H9 (cell line): ENCODE measurements around the gene PCDHGB7. TPM values are rescaled to one million over a fixed set of nuclear protein-coding genes. Genes with fewer than 3 reads are reported as not detected.

Experiments
- DNase-seq: peaks from one replicate; pipeline ENCODE4 v3.0.0-alpha.2; 2017
- H2AFZ ChIP-seq: one replicate; pipeline ENCODE4 v1.6.1; 2013; ENCODE audit warnings: mild to moderate bottlenecking, low read length, control low read depth, moderate library complexity
- H2AK5ac ChIP-seq: 2 replicates; pipeline ENCODE4 v1.6.1; 2013; ENCODE audit warnings: low read length, control low read depth, mixed read lengths; ENCODE audit not compliant: insufficient read length
- H2BK120ac ChIP-seq: one replicate; pipeline ENCODE4 v1.6.1; 2013; ENCODE audit warnings: low read depth, mild to moderate bottlenecking, low read length, control low read depth, inconsistent platforms; ENCODE audit not compliant: poor library complexity, severe bottlenecking
- H2BK12ac ChIP-seq: 2 replicates; pipeline ENCODE4 v1.6.1; 2013; ENCODE audit warnings: low read length, control low read depth, mixed read lengths, low read depth; ENCODE audit not compliant: insufficient read length
- H2BK15ac ChIP-seq: 2 replicates; pipeline ENCODE4 v1.6.1; 2013; ENCODE audit warnings: low read depth, low read length, control low read depth
- H2BK20ac ChIP-seq: one replicate; pipeline ENCODE4 v1.6.1; 2013; ENCODE audit warnings: low read depth, mild to moderate bottlenecking, low read length, control low read depth, inconsistent platforms; ENCODE audit not compliant: poor library complexity, severe bottlenecking
- H2BK5ac ChIP-seq: 2 replicates; pipeline ENCODE4 v1.6.1; 2013; ENCODE audit warnings: low read length, control low read depth, mixed read lengths; ENCODE audit not compliant: insufficient read length
- H3K14ac ChIP-seq: 2 replicates; pipeline ENCODE4 v1.6.1; 2013; ENCODE audit warnings: low read length, control low read depth; ENCODE audit not compliant: insufficient read depth
- H3K18ac ChIP-seq: 2 replicates; pipeline ENCODE4 v1.6.1; 2013; ENCODE audit warnings: low read depth, mild to moderate bottlenecking, mixed read lengths, low read length, control low read depth; ENCODE audit not compliant: insufficient read length
- H3K23ac ChIP-seq: 2 replicates; pipeline ENCODE4 v1.6.1; 2013; ENCODE audit warnings: low read length, control low read depth, mixed read lengths, low read depth; ENCODE audit not compliant: insufficient read length
- H3K23me2 ChIP-seq: 2 replicates; pipeline ENCODE4 v1.6.1; 2013; ENCODE audit warnings: low read depth, mild to moderate bottlenecking, mixed read lengths, low read length, control low read depth; ENCODE audit not compliant: insufficient read length, poor library complexity, severe bottlenecking
- H3K27ac ChIP-seq: 2 replicates; pipeline ENCODE4 v1.5.1; 2013; ENCODE audit warnings: low read length, control low read depth, mixed read lengths, low read depth; ENCODE audit not compliant: insufficient read length
- H3K27me3 ChIP-seq: 2 replicates; pipeline ENCODE4 v1.6.1; 2013; ENCODE audit warnings: low read length, control low read depth, inconsistent platforms; ENCODE audit not compliant: insufficient read depth
- H3K4ac ChIP-seq: 2 replicates; pipeline ENCODE4 v1.6.1; 2013; ENCODE audit warnings: low read depth, mild to moderate bottlenecking, control low read depth, inconsistent platforms, low read length, moderate library complexity
- H3K4me1 ChIP-seq: 2 replicates; pipeline ENCODE4 v1.6.1; 2013; ENCODE audit warnings: low read length, control low read depth, inconsistent platforms; ENCODE audit not compliant: insufficient read depth
- H3K4me2 ChIP-seq: 2 replicates; pipeline ENCODE4 v1.6.1; 2013; ENCODE audit warnings: low read length, control low read depth, mixed read lengths; ENCODE audit not compliant: insufficient read length, insufficient read depth
- H3K56ac ChIP-seq: 2 replicates; pipeline ENCODE4 v1.6.1; 2013; ENCODE audit warnings: low read depth, mild to moderate bottlenecking, mixed read lengths, low read length, control low read depth; ENCODE audit not compliant: insufficient read length
- H3K79me1 ChIP-seq: 2 replicates; pipeline ENCODE4 v1.6.1; 2013; ENCODE audit warnings: low read depth, mild to moderate bottlenecking, moderate library complexity, low read length, control low read depth, inconsistent platforms; ENCODE audit not compliant: insufficient read depth, poor library complexity, severe bottlenecking
- H3K79me2 ChIP-seq: 2 replicates; pipeline ENCODE4 v1.6.1; 2013; ENCODE audit warnings: low read length, control low read depth, inconsistent platforms; ENCODE audit not compliant: insufficient read depth
- H3K9ac ChIP-seq: 2 replicates; pipeline ENCODE4 v1.6.1; 2013; ENCODE audit warnings: low read length, control low read depth, mixed read lengths; ENCODE audit not compliant: insufficient read length; ENCODE audit errors: extremely low read depth
- H3K9me3 ChIP-seq: one replicate; pipeline ENCODE4 v1.6.1; 2013; ENCODE audit warnings: low read depth, low read length, inconsistent platforms; ENCODE audit not compliant: control insufficient read depth
- H3T11ph ChIP-seq: one replicate; pipeline ENCODE4 v1.6.1; 2013; ENCODE audit warnings: mild to moderate bottlenecking, low read length, control low read depth, inconsistent platforms
- H4K20me1 ChIP-seq: one replicate; pipeline ENCODE4 v1.6.1; 2013; ENCODE audit not compliant: control insufficient read depth, insufficient read length, insufficient read depth
- H4K5ac ChIP-seq: 2 replicates; pipeline ENCODE4 v1.6.1; 2013; ENCODE audit warnings: low read depth, mild to moderate bottlenecking, mixed read lengths, low read length, control low read depth; ENCODE audit not compliant: insufficient read length
- H4K8ac ChIP-seq: replicated peaks from 2 replicates; pipeline ENCODE4 v1.6.1; 2013; ENCODE audit warnings: low read length, control low read depth, mixed read lengths, low read depth; ENCODE audit not compliant: insufficient read length
- H4K91ac ChIP-seq: 2 replicates; pipeline ENCODE4 v1.6.1; 2013; ENCODE audit warnings: low read depth, mild to moderate bottlenecking, moderate library complexity, mixed read lengths, low read length, control low read depth; ENCODE audit not compliant: insufficient read length
- H3K27ac Mint-ChIP-seq, 3 experiments: 2 replicates in 2 of 3; 3 replicates in 1 of 3; pipeline ENCODE4 v1.8.0; 2020 to 2021; ENCODE audit warnings: mixed read lengths in 3 of 3, mild to moderate bottlenecking in 1 of 3, moderate library complexity in 1 of 3
- H3K27me3 Mint-ChIP-seq: 2 replicates; pipeline ENCODE4 v1.8.0; 2021; ENCODE audit warnings: low read depth, mild to moderate bottlenecking, moderate library complexity, mixed read lengths
- H3K36me3 Mint-ChIP-seq, 3 experiments: 2 replicates in 2 of 3; 3 replicates in 1 of 3; pipeline ENCODE4 v1.8.0; 2020 to 2021; ENCODE audit warnings: low read depth in 3 of 3, mixed read lengths in 3 of 3; ENCODE audit not compliant: insufficient read depth in 1 of 3
- H3K4me1 Mint-ChIP-seq, 2 experiments: 2 replicates each; pipeline ENCODE4 v1.8.0; 2020; ENCODE audit warnings: mixed read lengths in 2 of 2
- H3K4me3 Mint-ChIP-seq, 2 experiments: 2 replicates in 1 of 2; 3 replicates in 1 of 2; pipeline ENCODE4 v1.8.0; 2020 to 2021; ENCODE audit warnings: mild to moderate bottlenecking in 2 of 2, mixed read lengths in 2 of 2, moderate library complexity in 1 of 2
- H3K9me3 Mint-ChIP-seq, 2 experiments: 2 replicates in 1 of 2; 3 replicates in 1 of 2; pipeline ENCODE4 v1.8.0; 2020; ENCODE audit warnings: mild to moderate bottlenecking in 2 of 2, mixed read lengths in 2 of 2, moderate library complexity in 1 of 2
- CTCF ChIP-seq: fragments of 200-600 bp; sonication (generic); conservative IDR thresholded peaks from 3 replicates; pipeline ENCODE4 v1.8.0; 2021; ENCODE audit warnings: antibody characterized with exemption, mild to moderate bottlenecking
- WGBS: extraction: QIAGEN DNeasy Blood & Tissue Kit; methylation state at CpG from one replicate; pipeline ENCODE4 v1.1.7; 2013; ENCODE audit warnings: missing lambda C conversion rate, low lambda C conversion rate, mixed read lengths; ENCODE audit not compliant: insufficient read length; ENCODE audit errors: extremely low coverage; 5-methylcytosine and 5-hydroxymethylcytosine counted together
- total RNA-seq: library from RNA; stranded (reverse); gene quantifications from 2 replicates; pipeline ENCODE4 v1.2.1, GENCODE V29; 2021

The PCDHGB7 gene
- total RNA-seq, 1 experiment from 2014 or later: 7.7 TPM

GRCh38 chr5:141369994-141370848 is 47.3 kb upstream of the PCDHGB7 start, which contains the start of gene PCDHGB3:
TSS of gene PCDHGB3 (plus strand) at chr5:141370242. CDS start at chr5:141370395, 153 bp downstream.
- Histone ChIP-seq H2AK5ac (no peak within 1 kb of the TSS), H3K18ac (no peak within 1 kb of the TSS), H4K5ac (no peak within 1 kb of the TSS), H2AFZ (no peak within 1 kb of the TSS), H3K4me1 (no peaks in the 10 kb centered on the region), H3K56ac (no peak within 1 kb of the TSS), H3K79me2 (no peaks in the 10 kb centered on the region), H3K14ac (no peak within 1 kb of the TSS), H3K9ac (no peak within 1 kb of the TSS), H3K27ac (no peak within 1 kb of the TSS), H3K9me3 (peaks cover 38% of the 10 kb centered on the region), H2BK120ac (no peak within 1 kb of the TSS), H3K4me2 (no peak within 1 kb of the TSS), H3K27me3 (no peaks in the 10 kb centered on the region), H2BK5ac (no peak within 1 kb of the TSS), H3T11ph (no peak within 1 kb of the TSS), H4K20me1 (no peaks in the 10 kb centered on the region), H3K23me2 (no peaks in the 10 kb centered on the region), H3K79me1 (no peaks in the 10 kb centered on the region), H2BK20ac (no peak within 1 kb of the TSS), H3K4ac (no peak within 1 kb of the TSS), H2BK12ac (no peak within 1 kb of the TSS), H3K23ac (no peak within 1 kb of the TSS), H4K91ac (no peak within 1 kb of the TSS), H2BK15ac (no peak within 1 kb of the TSS), H4K8ac (no peak within 1 kb of the TSS)
- TF ChIP-seq CTCF: peak; percentile 44; the same call in 2 of the 3 replicates
- DNase-seq: peak; percentile 32
- peaks cover 60 to 63% of the 10 kb centered on the region in 2 experiments for H3K9me3 Mint-ChIP-seq
- peaks cover 10% of the 10 kb centered on the region for H3K27me3 Mint-ChIP-seq
- no CpG with 5 or more reads among the region's 32 CpGs for WGBS
- H3K4me1 Mint-ChIP-seq: no peaks in the 10 kb centered on the region
- H3K4me3 Mint-ChIP-seq: no peak within 1 kb of the TSS; a peak in 2 of 5 replicates
- H3K36me3 Mint-ChIP-seq: peaks cover 35 to 50% (median 47%) of the 10 kb centered on the region in 3 experiments
- H3K27ac Mint-ChIP-seq: peak within 1 kb of the TSS in 1 of 3 experiments; percentile 34; a peak in 1 of 7 replicates
